Stimulated activated naive CD8-positive, alpha-beta T cell treated with anti-CD3 and anti-CD28 coated beads, Interleukin-15, Interleukin-2, amounts not matched to agents 100 ng/mL and 50 ng/mL, for 24 hours (primary cell): ENCODE measurements around the gene TASP1.
"Not testable (repeated sequence)": the region's sequence is repeated elsewhere in the genome, so short reads cannot be mapped to it uniquely, and the experiment has no call there.

Experiments used
- H3K27ac Mint-ChIP-seq: one replicate; pipeline ENCODE4 v1.8.0; 2021; ENCODE audit warnings: mild to moderate bottlenecking, mixed read lengths
- H3K27me3 Mint-ChIP-seq: one replicate; pipeline ENCODE4 v1.8.0; 2021; ENCODE audit warnings: mixed read lengths
- H3K36me3 Mint-ChIP-seq: one replicate; pipeline ENCODE4 v1.8.0; 2021; ENCODE audit warnings: low read depth, mixed read lengths
- H3K4me1 Mint-ChIP-seq: one replicate; pipeline ENCODE4 v1.8.0; 2021; ENCODE audit warnings: low read depth, mixed read lengths
- H3K4me3 Mint-ChIP-seq: one replicate; pipeline ENCODE4 v1.8.0; 2021; ENCODE audit warnings: mild to moderate bottlenecking, mixed read lengths
- H3K9me3 Mint-ChIP-seq: one replicate; pipeline ENCODE4 v1.8.0; 2021; ENCODE audit warnings: mixed read lengths

The TASP1 gene

GRCh38 chr20:13661070-13661685 is 22.4 kb upstream of the TASP1 start:
- Mint-ChIP-seq H3K4me3 (no peak overlapping the region), H3K36me3 (no peaks in the 10 kb centered on the region), H3K27ac (no peak overlapping the region), H3K4me1 (no peaks in the 10 kb centered on the region), H3K9me3 (no peaks in the 10 kb centered on the region), H3K27me3 (peaks cover 12% of the 10 kb centered on the region)

GRCh38 chr20:13659288-13659687 is 20.6 kb upstream of the TASP1 start:
- Mint-ChIP-seq H3K4me3 (no peak overlapping the region), H3K27me3 (peaks cover 10% of the 10 kb centered on the region), H3K27ac (no peak overlapping the region), H3K4me1 (no peaks in the 10 kb centered on the region), H3K9me3 (no peaks in the 10 kb centered on the region), H3K36me3 (no peaks in the 10 kb centered on the region)

GRCh38 chr20:13658060-13658459 is 19.3 kb upstream of the TASP1 start:
- peaks cover 11% of the 10 kb centered on the region for H3K27me3 Mint-ChIP-seq

GRCh38 chr20:13656721-13657368 is 18.1 kb upstream of the TASP1 start:
- Mint-ChIP-seq H3K27me3 (peaks cover 14% of the 10 kb centered on the region), H3K4me1 (no peaks in the 10 kb centered on the region), H3K4me3 (no peak overlapping the region), H3K36me3 (no peaks in the 10 kb centered on the region), H3K9me3 (no peaks in the 10 kb centered on the region), H3K27ac (no peak overlapping the region)

More at GRCh38 chr20:13658060-13658459, 19.3 kb upstream of the TASP1 start:
- not testable (repeated sequence) for H3K9me3 Mint-ChIP-seq, H3K27ac Mint-ChIP-seq, H3K4me1 Mint-ChIP-seq, H3K36me3 Mint-ChIP-seq, H3K4me3 Mint-ChIP-seq

- Mint-ChIP-seq H3K4me1 (no peaks in the 10 kb centered on the region), H3K9me3 (no peaks in the 10 kb centered on the region), H3K36me3 (no peaks in the 10 kb centered on the region), H3K27me3 (peaks cover 15% of the 10 kb centered on the region), H3K27ac (no peak overlapping the region), H3K4me3 (no peak overlapping the region)
Measured at GRCh38 chr20:13654463-13655023, 15.8 kb upstream of the TASP1 start.

- H3K4me1 Mint-ChIP-seq = no peaks in the 10 kb centered on the region
- H3K27me3 Mint-ChIP-seq = peaks cover 19% of the 10 kb centered on the region
- no peak overlapping the region for H3K4me3 Mint-ChIP-seq
- H3K9me3 Mint-ChIP-seq = no peaks in the 10 kb centered on the region
- H3K36me3 Mint-ChIP-seq = no peaks in the 10 kb centered on the region
- no peak overlapping the region for H3K27ac Mint-ChIP-seq
Measured at GRCh38 chr20:13650474-13650873, 11.7 kb upstream of the TASP1 start.

GRCh38 chr20:13648291-13649228 is 9.8 kb upstream of the TASP1 start:
- H3K27ac Mint-ChIP-seq = no peak overlapping the region
- peaks cover 25% of the 10 kb centered on the region for H3K27me3 Mint-ChIP-seq
- H3K4me3 Mint-ChIP-seq = no peak overlapping the region
- no peaks in the 10 kb centered on the region for H3K36me3 Mint-ChIP-seq
- no peaks in the 10 kb centered on the region for H3K4me1 Mint-ChIP-seq
- H3K9me3 Mint-ChIP-seq = no peaks in the 10 kb centered on the region

GRCh38 chr20:13644010-13644409 is 5.3 kb upstream of the TASP1 start:
- Mint-ChIP-seq H3K4me3 (no peak overlapping the region), H3K4me1 (peaks cover 3% of the 10 kb centered on the region), H3K9me3 (no peaks in the 10 kb centered on the region), H3K27me3 (peaks cover 25% of the 10 kb centered on the region), H3K27ac (no peak overlapping the region), H3K36me3 (no peaks in the 10 kb centered on the region)

- H3K4me3 Mint-ChIP-seq = peak overlapping the region; percentile 85
- peaks cover 30% of the 10 kb centered on the region for H3K4me1 Mint-ChIP-seq
- H3K27me3 Mint-ChIP-seq = peaks cover 8% of the 10 kb centered on the region
- H3K27ac Mint-ChIP-seq = peak overlapping the region; percentile 89
- no peaks in the 10 kb centered on the region for H3K9me3 Mint-ChIP-seq
- peaks cover 6% of the 10 kb centered on the region for H3K36me3 Mint-ChIP-seq
Measured at GRCh38 chr20:13639150-13639497, 392 bp upstream of the TASP1 start.

- H3K27ac Mint-ChIP-seq = peak overlapping the region; percentile 89
- no peaks in the 10 kb centered on the region for H3K9me3 Mint-ChIP-seq
- peaks cover 33% of the 10 kb centered on the region for H3K4me1 Mint-ChIP-seq
- H3K4me3 Mint-ChIP-seq = peak overlapping the region; percentile 85
- peaks cover 4% of the 10 kb centered on the region for H3K27me3 Mint-ChIP-seq
- peaks cover 9% of the 10 kb centered on the region for H3K36me3 Mint-ChIP-seq
Measured at GRCh38 chr20:13638162-13638495, 603 bp downstream of the TASP1 start.

- no peaks in the 10 kb centered on the region for H3K9me3 Mint-ChIP-seq
- peaks cover 26% of the 10 kb centered on the region for H3K36me3 Mint-ChIP-seq
- no peak overlapping the region for H3K4me3 Mint-ChIP-seq
- H3K27me3 Mint-ChIP-seq = no peaks in the 10 kb centered on the region
- peaks cover 19% of the 10 kb centered on the region for H3K4me1 Mint-ChIP-seq
- no peak overlapping the region for H3K27ac Mint-ChIP-seq
Measured at GRCh38 chr20:13632431-13632830, 6.3 kb downstream of the TASP1 start.

GRCh38 chr20:13627525-13627924 is 11.2 kb downstream of the TASP1 start:
- H3K4me3 Mint-ChIP-seq, H3K27me3 Mint-ChIP-seq, H3K9me3 Mint-ChIP-seq, H3K4me1 Mint-ChIP-seq, H3K27ac Mint-ChIP-seq: not testable (repeated sequence)
- peaks cover 35% of the 10 kb centered on the region for H3K36me3 Mint-ChIP-seq

- Mint-ChIP-seq H3K4me3 (no peak overlapping the region), H3K27me3 (no peaks in the 10 kb centered on the region), H3K27ac (no peak overlapping the region), H3K9me3 (no peaks in the 10 kb centered on the region), H3K4me1 (no peaks in the 10 kb centered on the region), H3K36me3 (peaks cover 43% of the 10 kb centered on the region)
Measured at GRCh38 chr20:13626724-13627123, 12.0 kb downstream of the TASP1 start.

GRCh38 chr20:13625304-13625979 is 13.3 kb downstream of the TASP1 start:
- H3K36me3 Mint-ChIP-seq = peaks cover 47% of the 10 kb centered on the region
- no peak overlapping the region for H3K4me3 Mint-ChIP-seq
- no peaks in the 10 kb centered on the region for H3K27me3 Mint-ChIP-seq
- H3K4me1 Mint-ChIP-seq = no peaks in the 10 kb centered on the region
- no peak overlapping the region for H3K27ac Mint-ChIP-seq
- no peaks in the 10 kb centered on the region for H3K9me3 Mint-ChIP-seq

GRCh38 chr20:13619415-13619814 is 19.3 kb downstream of the TASP1 start:
- H3K9me3 Mint-ChIP-seq, H3K4me1 Mint-ChIP-seq, H3K27ac Mint-ChIP-seq, H3K27me3 Mint-ChIP-seq, H3K4me3 Mint-ChIP-seq: not testable (repeated sequence)
- peaks cover 45% of the 10 kb centered on the region for H3K36me3 Mint-ChIP-seq
